ENCODE measurements around the gene EMSY. TPM values are rescaled to one million over a fixed set of nuclear protein-coding genes. Genes with fewer than 3 reads are reported as not detected.
A peak's percentile ranks its signal among the peaks of the same experiment; 100 is the strongest.

Gene EMSY
- total RNA-seq, 4 donors from 2014 or later: 27.6 to 36.5 (median 32.0) TPM

- H3K4me1 ChIP-seq: no peaks in the 10 kb centered on the region
- H3K36me3 ChIP-seq: no peaks in the 10 kb centered on the region
- no peaks in the 10 kb centered on the region for H3K9me3 ChIP-seq
- DNase-seq: no peak
- H3K27me3 ChIP-seq: no peaks in the 10 kb centered on the region
- TF ChIP-seq POLR2A (IDR thresholded peaks at IDR 0.05): no peak
- TF ChIP-seq, protein P1, sequence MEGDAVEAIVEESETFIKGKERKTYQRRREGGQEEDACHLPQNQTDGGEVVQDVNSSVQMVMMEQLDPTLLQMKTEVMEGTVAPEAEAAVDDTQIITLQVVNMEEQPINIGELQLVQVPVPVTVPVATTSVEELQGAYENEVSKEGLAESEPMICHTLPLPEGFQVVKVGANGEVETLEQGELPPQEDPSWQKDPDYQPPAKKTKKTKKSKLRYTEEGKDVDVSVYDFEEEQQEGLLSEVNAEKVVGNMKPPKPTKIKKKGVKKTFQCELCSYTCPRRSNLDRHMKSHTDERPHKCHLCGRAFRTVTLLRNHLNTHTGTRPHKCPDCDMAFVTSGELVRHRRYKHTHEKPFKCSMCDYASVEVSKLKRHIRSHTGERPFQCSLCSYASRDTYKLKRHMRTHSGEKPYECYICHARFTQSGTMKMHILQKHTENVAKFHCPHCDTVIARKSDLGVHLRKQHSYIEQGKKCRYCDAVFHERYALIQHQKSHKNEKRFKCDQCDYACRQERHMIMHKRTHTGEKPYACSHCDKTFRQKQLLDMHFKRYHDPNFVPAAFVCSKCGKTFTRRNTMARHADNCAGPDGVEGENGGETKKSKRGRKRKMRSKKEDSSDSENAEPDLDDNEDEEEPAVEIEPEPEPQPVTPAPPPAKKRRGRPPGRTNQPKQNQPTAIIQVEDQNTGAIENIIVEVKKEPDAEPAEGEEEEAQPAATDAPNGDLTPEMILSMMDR (IDR thresholded peaks at IDR 0.05): no peak
- H3K27ac ChIP-seq: no peak overlapping the region
- H3K4me3 ChIP-seq: no peak overlapping the region
Observed at GRCh38 chr11:76424891-76425290, 19.9 kb upstream of the EMSY start.

- Histone ChIP-seq H3K36me3 (no peaks in the 10 kb centered on the region), H3K9me3 (no peaks in the 10 kb centered on the region), H3K27ac (no peak overlapping the region), H3K4me3 (no peak overlapping the region), H3K4me1 (no peaks in the 10 kb centered on the region), H3K27me3 (no peaks in the 10 kb centered on the region)
- no peak for DNase-seq
- TF ChIP-seq, protein P1 (IDR thresholded peaks at IDR 0.05): no peak
- TF ChIP-seq POLR2A (IDR thresholded peaks at IDR 0.05): no peak
Observed at GRCh38 chr11:76426660-76427059, 18.2 kb upstream of the EMSY start.

GRCh38 chr11:76436020-76436419, 8.8 kb upstream of the EMSY start:
- no peaks in the 10 kb centered on the region for H3K36me3 ChIP-seq
- no peak for DNase-seq
- H3K4me3 ChIP-seq: no peak overlapping the region
- TF ChIP-seq, protein P1 (IDR thresholded peaks at IDR 0.05): no peak
- no peak for TF ChIP-seq POLR2A (IDR thresholded peaks at IDR 0.05)
- H3K9me3 ChIP-seq: no peaks in the 10 kb centered on the region
- no peaks in the 10 kb centered on the region for H3K4me1 ChIP-seq
- H3K27ac ChIP-seq: no peak overlapping the region
- no peaks in the 10 kb centered on the region for H3K27me3 ChIP-seq

DNA sequence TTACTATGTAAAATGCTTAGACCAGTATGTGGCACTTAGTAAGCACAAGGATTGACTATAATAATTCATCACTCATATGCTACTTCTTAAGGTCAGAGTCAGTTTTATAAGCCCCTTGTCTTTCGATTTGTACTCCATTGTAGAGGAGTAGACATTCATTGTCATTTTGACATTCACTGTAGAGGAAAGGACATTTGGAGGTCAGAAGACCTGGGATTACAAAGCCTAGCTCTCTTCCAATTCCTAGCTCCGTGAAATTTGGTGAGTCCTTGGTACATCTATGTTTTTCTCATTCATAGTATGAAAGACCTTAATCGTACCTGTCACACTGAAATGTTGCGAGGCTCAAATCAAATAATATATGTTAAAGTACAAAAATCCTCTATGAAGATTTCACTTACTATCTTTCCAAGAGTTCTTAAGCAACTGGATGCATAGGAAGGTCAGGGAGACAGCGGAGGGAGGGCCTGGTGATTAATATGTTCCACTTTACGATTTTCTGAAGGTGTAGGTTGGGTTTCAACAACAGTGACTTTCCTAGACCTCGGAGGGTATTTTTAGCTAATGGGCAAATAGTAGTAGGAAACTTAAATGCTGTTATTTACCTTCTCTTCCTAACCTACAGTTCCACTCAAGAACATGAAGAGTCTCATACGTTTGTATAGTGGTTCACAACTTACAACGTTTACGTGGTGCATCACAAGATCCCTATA, 1.4 kb upstream of the EMSY start:
- Histone ChIP-seq H3K27me3 (no peaks in the 10 kb centered on the region), H3K4me1 (peaks cover 0 to 18% (median 0%) of the 10 kb centered on the region in 4 donors), H3K4me3 (peak overlapping the region; percentile 80 to 94 (median 86)), H3K27ac (peak overlapping the region in 1 of 4 donors; percentile 85), H3K36me3 (peaks cover 0 to 8% (median 0%) of the 10 kb centered on the region in 3 donors), H3K9me3 (no peaks in the 10 kb centered on the region)
- no peak for TF ChIP-seq POLR2A (IDR thresholded peaks at IDR 0.05)
- TF ChIP-seq, protein P1 (IDR thresholded peaks at IDR 0.05): no peak
- DNase-seq: no peak

GRCh38 chr11:76444065-76444383, 794 bp upstream of the EMSY start:
- Histone ChIP-seq H3K4me1 (peaks cover 0 to 18% (median 0%) of the 10 kb centered on the region in 4 donors), H3K9me3 (no peaks in the 10 kb centered on the region), H3K36me3 (peaks cover 0 to 8% (median 0%) of the 10 kb centered on the region in 3 donors), H3K4me3 (peak overlapping the region; percentile 80 to 94 (median 86)), H3K27me3 (no peaks in the 10 kb centered on the region), H3K27ac (peak overlapping the region; percentile 84 to 95 (median 89))
- no peak for DNase-seq
- no peak for TF ChIP-seq POLR2A (IDR thresholded peaks at IDR 0.05)
- TF ChIP-seq, protein P1 (IDR thresholded peaks at IDR 0.05): no peak

Data from Peyer's patch (tissue), 4 donors.